Measurements from ENCODE around the gene ARHGEF7.

The ARHGEF7 gene

DNA sequence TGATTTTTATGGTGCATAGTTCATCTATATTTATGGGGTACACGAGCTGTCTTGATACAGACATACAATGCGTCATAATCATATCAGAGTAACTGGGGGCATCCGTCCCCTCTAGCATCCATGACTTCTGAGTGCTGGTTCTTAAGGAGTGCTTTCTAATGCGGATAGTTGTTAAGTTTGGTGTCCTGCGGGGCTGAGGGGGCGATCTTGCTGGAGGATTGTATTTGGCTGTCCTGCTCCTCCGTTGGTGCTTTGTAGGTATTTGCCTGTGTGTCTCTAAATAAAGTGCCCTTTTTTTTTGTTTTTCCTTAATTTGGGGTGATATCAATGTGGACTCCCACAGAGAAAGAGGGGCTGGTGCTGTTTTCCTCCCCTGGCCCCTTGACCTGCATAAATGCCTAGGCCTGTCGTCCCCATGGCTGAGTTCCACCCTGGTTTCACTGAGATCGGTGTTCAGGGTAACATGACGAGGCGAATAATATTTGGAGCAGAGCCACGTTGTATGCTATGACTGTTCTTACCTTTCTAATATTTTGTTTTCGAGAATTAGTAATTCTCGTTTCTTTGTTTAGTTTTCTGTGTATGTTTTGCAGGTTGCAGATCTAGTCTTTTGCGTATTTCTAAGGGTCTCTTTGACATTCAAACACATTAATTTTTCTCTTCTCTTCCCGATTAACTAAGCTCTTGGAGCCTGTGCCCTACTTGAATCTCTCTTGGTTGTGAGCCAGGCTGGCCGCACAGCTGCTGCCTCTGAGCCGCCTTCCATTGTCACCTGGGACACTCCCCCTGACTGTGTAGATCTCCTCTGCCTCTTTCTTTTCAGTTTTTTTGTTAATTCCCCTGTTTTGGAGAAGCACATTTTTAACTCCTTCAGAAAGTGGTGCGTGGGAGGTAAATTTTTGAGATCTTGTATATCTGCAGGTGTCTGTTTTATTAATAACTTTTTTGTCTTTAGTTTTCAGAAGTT lies 100.3 kb downstream of the ARHGEF7 start:
- H3K4me3 ChIP-seq (ENCODE audit: low read depth, low read length) = no peak overlapping the region
- TF ChIP-seq, protein P1, sequence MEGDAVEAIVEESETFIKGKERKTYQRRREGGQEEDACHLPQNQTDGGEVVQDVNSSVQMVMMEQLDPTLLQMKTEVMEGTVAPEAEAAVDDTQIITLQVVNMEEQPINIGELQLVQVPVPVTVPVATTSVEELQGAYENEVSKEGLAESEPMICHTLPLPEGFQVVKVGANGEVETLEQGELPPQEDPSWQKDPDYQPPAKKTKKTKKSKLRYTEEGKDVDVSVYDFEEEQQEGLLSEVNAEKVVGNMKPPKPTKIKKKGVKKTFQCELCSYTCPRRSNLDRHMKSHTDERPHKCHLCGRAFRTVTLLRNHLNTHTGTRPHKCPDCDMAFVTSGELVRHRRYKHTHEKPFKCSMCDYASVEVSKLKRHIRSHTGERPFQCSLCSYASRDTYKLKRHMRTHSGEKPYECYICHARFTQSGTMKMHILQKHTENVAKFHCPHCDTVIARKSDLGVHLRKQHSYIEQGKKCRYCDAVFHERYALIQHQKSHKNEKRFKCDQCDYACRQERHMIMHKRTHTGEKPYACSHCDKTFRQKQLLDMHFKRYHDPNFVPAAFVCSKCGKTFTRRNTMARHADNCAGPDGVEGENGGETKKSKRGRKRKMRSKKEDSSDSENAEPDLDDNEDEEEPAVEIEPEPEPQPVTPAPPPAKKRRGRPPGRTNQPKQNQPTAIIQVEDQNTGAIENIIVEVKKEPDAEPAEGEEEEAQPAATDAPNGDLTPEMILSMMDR (IDR thresholded peaks at IDR 0.05; ENCODE audit: control insufficient read depth, extremely low read depth, insufficient read depth) = no peak
- no peak for DNase-seq (ENCODE audit: low read depth)

DNA sequence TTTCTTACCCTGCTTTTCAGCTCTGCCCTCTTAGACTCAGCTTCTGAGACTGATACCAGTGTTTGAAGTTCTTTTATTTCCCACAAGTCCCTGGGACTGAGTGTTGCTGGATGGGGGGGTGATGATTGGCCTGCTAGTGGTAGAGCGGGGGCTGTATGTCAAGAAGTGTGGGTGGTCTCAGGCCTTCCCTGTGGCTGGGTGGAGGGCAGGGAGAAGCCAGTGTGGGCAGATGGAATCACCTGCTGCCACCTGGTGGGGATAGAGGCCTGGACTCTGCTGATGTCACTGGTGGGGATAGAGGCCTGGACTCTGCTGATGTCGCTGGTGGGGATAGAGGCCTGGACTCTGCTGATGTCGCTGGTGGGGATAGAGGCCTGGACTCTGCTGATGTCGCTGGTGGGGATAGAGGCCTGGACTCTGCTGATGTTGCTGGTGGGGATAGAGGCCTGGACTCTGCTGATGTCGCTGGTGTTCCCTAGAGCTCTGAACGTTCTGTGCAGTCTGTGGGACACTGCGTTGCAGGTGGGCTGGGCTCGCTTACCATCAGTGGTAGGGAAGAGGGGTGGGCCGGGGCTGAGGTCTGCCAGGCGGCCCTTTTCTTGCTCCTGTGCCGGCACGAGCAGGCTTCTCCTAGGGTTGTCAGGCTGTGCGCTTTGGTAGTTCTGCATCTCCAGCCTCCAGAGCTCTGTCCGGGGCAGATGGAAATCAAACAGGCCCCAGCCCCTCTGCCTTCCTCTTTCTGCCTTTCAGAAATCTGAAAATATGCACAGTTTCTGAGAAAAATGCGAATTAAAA lies 101.3 kb downstream of the ARHGEF7 start:
- no peak overlapping the region for H3K4me3 ChIP-seq (ENCODE audit: low read depth, low read length)
- TF ChIP-seq, protein P1 (IDR thresholded peaks at IDR 0.05; ENCODE audit: control insufficient read depth, extremely low read depth, insufficient read depth) = peak; percentile 71
- DNase-seq (ENCODE audit: low read depth) = no peak

DNA sequence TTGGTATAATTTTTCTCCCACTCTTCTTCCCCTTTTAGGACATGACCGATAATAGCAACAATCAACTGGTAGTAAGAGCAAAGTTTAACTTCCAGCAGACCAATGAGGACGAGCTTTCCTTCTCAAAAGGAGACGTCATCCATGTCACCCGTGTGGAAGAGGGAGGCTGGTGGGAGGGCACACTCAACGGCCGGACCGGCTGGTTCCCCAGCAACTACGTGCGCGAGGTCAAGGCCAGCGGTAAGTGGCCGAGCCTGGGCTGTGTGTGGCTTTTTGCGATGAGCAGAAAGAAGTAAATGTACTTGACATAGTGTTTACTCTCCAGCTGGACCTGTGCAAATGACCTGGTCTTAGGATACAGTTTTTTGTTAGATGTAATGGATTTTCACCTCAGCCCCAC lies 102.5 kb downstream of the ARHGEF7 start:
- TF ChIP-seq, protein P1 (IDR thresholded peaks at IDR 0.05; ENCODE audit: control insufficient read depth, extremely low read depth, insufficient read depth) = no peak
- DNase-seq (ENCODE audit: low read depth) = no peak

DNA sequence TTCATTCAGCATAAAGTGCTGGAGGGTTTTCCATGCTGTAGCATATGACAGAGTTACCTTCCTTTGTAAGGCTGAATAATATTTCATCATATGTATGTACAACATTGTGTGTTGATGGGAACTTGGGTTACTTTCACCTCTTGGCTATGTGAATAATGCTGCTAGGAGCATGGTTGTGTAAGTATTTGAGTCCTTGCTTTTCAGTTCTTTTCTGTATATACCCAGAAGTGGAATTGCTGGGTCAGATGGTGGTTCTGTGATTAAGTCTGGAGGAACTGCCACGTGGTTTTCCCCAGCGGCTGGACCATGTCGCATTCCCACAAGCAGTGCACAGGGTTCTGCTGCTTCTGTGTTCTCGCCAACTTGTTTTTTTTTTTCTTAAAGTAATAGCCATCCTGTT lies 104.2 kb downstream of the ARHGEF7 start:
- TF ChIP-seq, protein P1 (IDR thresholded peaks at IDR 0.05; ENCODE audit: control insufficient read depth, extremely low read depth, insufficient read depth) = no peak
- DNase-seq (ENCODE audit: low read depth) = no peak
- no peak overlapping the region for H3K4me3 ChIP-seq (ENCODE audit: low read depth, low read length)

More for the DNA sequence above, 102.5 kb downstream of the ARHGEF7 start:
- H3K4me3 ChIP-seq (ENCODE audit: low read depth, low read length) = no peak overlapping the region

DNA sequence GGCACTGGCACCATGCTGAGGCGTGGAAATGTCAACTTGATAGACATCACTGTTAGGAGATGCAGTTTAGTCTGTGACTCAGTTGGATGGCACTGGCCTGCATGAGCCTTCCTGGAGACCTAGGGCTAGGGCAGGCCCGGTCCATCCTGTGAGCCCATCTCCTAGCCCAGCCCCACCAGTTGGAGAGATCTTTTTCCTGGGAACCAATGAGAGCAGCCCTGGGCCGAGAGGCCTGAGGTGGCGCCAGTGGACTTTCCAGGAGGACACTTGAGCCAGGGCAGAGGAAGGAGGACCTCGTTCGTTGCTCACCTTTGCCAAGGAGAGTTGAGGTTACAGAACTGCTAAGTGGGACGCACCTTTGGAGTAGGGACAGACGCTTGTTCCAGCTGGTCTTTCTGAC lies 104.8 kb downstream of the ARHGEF7 start:
- DNase-seq (ENCODE audit: low read depth) = no peak
- H3K4me3 ChIP-seq (ENCODE audit: low read depth, low read length) = no peak overlapping the region
- TF ChIP-seq, protein P1 (IDR thresholded peaks at IDR 0.05; ENCODE audit: control insufficient read depth, extremely low read depth, insufficient read depth) = no peak

DNA sequence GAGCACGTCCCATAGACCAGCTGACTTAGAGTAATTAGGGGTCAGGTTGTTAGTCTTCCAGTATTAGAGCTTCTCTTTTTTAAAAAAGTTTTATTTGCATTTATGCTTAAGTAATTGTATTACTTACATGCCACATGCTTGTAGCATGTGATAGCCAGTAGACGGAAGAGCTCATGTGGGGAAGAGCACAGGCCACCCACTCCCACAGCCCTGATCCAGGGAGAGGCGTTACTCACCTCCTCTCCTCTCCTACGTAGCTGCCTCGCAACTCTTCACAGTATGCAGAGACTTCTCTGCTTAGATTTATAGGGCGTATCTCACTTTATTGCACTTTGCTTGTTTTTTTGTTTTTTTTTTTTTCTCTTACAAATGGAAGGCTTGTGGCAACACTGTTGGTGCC lies 110.1 kb downstream of the ARHGEF7 start:
- no peak for DNase-seq (ENCODE audit: low read depth)
- TF ChIP-seq, protein P1 (IDR thresholded peaks at IDR 0.05; ENCODE audit: control insufficient read depth, extremely low read depth, insufficient read depth) = no peak
- H3K4me3 ChIP-seq (ENCODE audit: low read depth, low read length) = no peak overlapping the region

All from LNCaP clone FGC (cell line).